DND-41 (cell line): ENCODE measurements around the gene CCDC69.

Source experiments
- ATAC-seq: fragments of 200-7000 bp; cut with Tn5 transposase; 3 replicates; pipeline ENCODE4 v1.9.1; 2021; ENCODE audit warnings: low read depth; ENCODE audit not compliant: insufficient read depth
- DNase-seq: peaks from one replicate; pipeline ENCODE4 v3.0.0-alpha.2; 2020
- H2AFZ ChIP-seq: 2 replicates; pipeline ENCODE4 v1.6.0; 2012; ENCODE audit warnings: low read depth, low read length
- H3K27ac ChIP-seq: 2 replicates; pipeline ENCODE4 v1.5.1; 2012; ENCODE audit warnings: low read length, inconsistent platforms
- H3K27me3 ChIP-seq: fragments of 200-600 bp; sonication (generic); 2 replicates; pipeline ENCODE4 v1.6.0; 2012; ENCODE audit warnings: low read length, mild to moderate bottlenecking, inconsistent platforms; ENCODE audit not compliant: insufficient read depth, poor library complexity
- H3K36me3 ChIP-seq: 2 replicates; pipeline ENCODE4 v1.5.1; 2012; ENCODE audit warnings: low read length, inconsistent platforms; ENCODE audit not compliant: insufficient read depth
- H3K4me1 ChIP-seq: 2 replicates; pipeline ENCODE4 v1.5.1; 2012; ENCODE audit warnings: mild to moderate bottlenecking, low read length; ENCODE audit not compliant: insufficient read depth
- H3K4me2 ChIP-seq: 2 replicates; pipeline ENCODE4 v1.6.0; 2012; ENCODE audit warnings: mild to moderate bottlenecking, moderate library complexity, low read length, inconsistent platforms; ENCODE audit not compliant: insufficient read depth
- H3K4me3 ChIP-seq, 2 experiments: fragments of 200-600 bp in 1 of 2; shearing (Covaris generic) in 1 of 2; 2 replicates each; pipeline ENCODE4 v1.5.1; 2012 to 2016; ENCODE audit warnings: inconsistent platforms in 2 of 2, low read length in 2 of 2, mild to moderate bottlenecking in 2 of 2, low read depth in 1 of 2, moderate library complexity in 1 of 2
- H3K79me2 ChIP-seq: 2 replicates; pipeline ENCODE4 v1.6.0; 2012; ENCODE audit warnings: low read length, inconsistent platforms; ENCODE audit not compliant: insufficient read depth
- H3K9ac ChIP-seq: 2 replicates; pipeline ENCODE4 v1.6.0; 2012; ENCODE audit warnings: low read depth, mild to moderate bottlenecking, inconsistent platforms, low read length, moderate library complexity
- H3K9me3 ChIP-seq: 2 replicates; pipeline ENCODE4 v1.5.1; 2012; ENCODE audit warnings: low read length, moderate library complexity, mild to moderate bottlenecking, inconsistent platforms; ENCODE audit not compliant: insufficient read depth, severe bottlenecking
- H4K20me1 ChIP-seq: 2 replicates; pipeline ENCODE4 v1.6.0; 2012; ENCODE audit warnings: low read length; ENCODE audit not compliant: insufficient read depth
- EZH2 ChIP-seq: IDR thresholded peaks from 3 replicates; pipeline ENCODE4 v1.6.1; 2012; ENCODE audit warnings: borderline replicate concordance, low read depth, mild to moderate bottlenecking, moderate library complexity, low read length, inconsistent platforms; ENCODE audit not compliant: severe bottlenecking
- TF ChIP-seq, protein P1 (sequence below): IDR thresholded peaks from 2 replicates; pipeline ENCODE4 v1.5.1; 2012; ENCODE audit warnings: borderline replicate concordance, low read length, moderate library complexity, mild to moderate bottlenecking; ENCODE audit not compliant: poor library complexity, severe bottlenecking; ENCODE audit errors: extremely low read depth

The CCDC69 gene

DNA sequence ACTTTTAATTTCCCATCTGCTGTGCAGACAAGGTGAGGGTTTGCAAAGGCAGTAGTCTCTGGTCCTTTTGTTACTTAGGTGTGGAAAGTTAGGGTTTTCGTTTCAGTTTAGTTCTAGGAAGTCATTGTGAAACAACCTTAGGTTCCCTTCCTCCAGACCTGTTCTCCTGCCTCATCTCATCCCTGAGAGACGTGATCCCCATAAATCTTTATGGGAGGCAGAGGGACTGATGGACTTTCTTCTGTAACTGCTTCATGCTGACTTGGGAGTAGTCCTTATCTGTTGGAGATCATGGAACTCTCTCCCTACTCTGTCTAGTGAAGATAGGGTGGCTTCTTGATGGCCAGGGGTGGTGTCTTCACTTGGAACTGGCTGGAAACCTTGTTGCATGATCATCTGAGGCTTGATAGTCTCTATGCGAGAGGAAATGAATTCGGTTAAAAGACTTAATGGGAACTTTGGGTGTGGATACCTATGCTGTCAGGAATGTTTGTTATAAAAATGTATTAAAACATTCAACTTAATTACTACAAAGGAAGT is 21.9 kb upstream of the CCDC69 start:
- Histone ChIP-seq H3K27me3 (no peaks in the 10 kb centered on the region), H3K4me2 (no peak overlapping the region; the same call in 1 of the 2 replicates), H3K27ac (0 out of 2 replicates have a peak overlapping the region, but pooled peaks have one; percentile 7), H3K36me3 (peaks cover 97% of the 10 kb centered on the region), H3K9me3 (no peaks in the 10 kb centered on the region), H3K79me2 (peaks cover 94% of the 10 kb centered on the region), H4K20me1 (peaks cover 67% of the 10 kb centered on the region), H3K9ac (no peak overlapping the region), H2AFZ (no peak overlapping the region), H3K4me3 (no peak overlapping the region), H3K4me1 (peaks cover 30% of the 10 kb centered on the region)
- TF ChIP-seq, protein P1, sequence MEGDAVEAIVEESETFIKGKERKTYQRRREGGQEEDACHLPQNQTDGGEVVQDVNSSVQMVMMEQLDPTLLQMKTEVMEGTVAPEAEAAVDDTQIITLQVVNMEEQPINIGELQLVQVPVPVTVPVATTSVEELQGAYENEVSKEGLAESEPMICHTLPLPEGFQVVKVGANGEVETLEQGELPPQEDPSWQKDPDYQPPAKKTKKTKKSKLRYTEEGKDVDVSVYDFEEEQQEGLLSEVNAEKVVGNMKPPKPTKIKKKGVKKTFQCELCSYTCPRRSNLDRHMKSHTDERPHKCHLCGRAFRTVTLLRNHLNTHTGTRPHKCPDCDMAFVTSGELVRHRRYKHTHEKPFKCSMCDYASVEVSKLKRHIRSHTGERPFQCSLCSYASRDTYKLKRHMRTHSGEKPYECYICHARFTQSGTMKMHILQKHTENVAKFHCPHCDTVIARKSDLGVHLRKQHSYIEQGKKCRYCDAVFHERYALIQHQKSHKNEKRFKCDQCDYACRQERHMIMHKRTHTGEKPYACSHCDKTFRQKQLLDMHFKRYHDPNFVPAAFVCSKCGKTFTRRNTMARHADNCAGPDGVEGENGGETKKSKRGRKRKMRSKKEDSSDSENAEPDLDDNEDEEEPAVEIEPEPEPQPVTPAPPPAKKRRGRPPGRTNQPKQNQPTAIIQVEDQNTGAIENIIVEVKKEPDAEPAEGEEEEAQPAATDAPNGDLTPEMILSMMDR = no peak
- no peak for TF ChIP-seq EZH2
- ATAC-seq (no peak), DNase-seq (no peak)

DNA sequence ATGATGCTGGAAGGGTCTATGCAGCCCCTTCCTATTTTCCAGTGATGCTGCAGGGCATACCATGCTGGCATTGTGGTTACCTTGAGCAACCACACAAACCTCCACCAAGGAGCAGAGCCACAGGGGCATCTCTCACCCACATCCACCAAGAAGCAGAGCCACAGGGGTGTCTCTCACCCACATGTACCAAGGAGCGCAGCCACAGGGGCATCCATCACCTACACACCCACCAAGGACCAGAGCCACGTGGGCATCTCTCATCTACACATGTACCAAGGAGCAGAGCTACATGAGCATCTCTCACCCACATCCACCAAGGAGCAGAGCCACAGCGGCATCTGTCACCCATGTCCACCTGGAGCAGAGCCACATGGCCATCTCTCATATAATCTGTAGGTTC is 20.3 kb upstream of the CCDC69 start:
- DNase-seq (no peak), ATAC-seq (peak; percentile 47; the same call in 2 of the 3 replicates)
- TF ChIP-seq, protein P1 = no peak
- Histone ChIP-seq H2AFZ (no peak overlapping the region), H3K79me2 (peaks cover 100% of the 10 kb centered on the region), H3K36me3 (peaks cover 98% of the 10 kb centered on the region), H3K27ac (no peak overlapping the region; the same call in 1 of the 2 replicates), H3K27me3 (no peaks in the 10 kb centered on the region), H3K4me1 (peaks cover 22% of the 10 kb centered on the region), H3K4me2 (no peak overlapping the region; the same call in 1 of the 2 replicates), H3K4me3 (no peak overlapping the region), H3K9me3 (no peaks in the 10 kb centered on the region), H3K9ac (no peak overlapping the region), H4K20me1 (peaks cover 78% of the 10 kb centered on the region)

DNA sequence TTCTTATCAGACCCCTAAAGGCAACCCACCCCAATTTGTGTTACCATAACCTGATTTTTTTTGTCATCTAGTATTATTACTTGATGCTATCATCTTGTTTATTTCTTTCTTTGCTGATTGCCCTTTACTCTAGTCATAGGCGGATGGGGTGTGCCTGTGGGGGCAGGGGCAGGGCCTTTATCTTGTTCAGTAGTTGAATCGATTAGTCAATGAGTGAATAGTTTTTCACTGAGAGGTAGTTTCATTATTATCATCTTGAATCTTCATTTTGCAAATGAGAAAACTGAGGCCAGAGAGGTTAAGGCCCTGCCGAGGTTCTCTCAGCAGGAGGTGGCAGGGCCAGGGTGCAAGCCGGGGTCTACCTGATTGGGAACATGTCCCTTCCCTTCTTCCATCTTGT is 19.7 kb upstream of the CCDC69 start:
- peaks cover 18% of the 10 kb centered on the region for H3K4me1 ChIP-seq
- no peak for TF ChIP-seq EZH2
- TF ChIP-seq, protein P1 = no peak
- no peak overlapping the region for H2AFZ ChIP-seq
- H4K20me1 ChIP-seq = peaks cover 81% of the 10 kb centered on the region
- peaks cover 100% of the 10 kb centered on the region for H3K79me2 ChIP-seq
- no peak for DNase-seq
- H3K36me3 ChIP-seq = peaks cover 98% of the 10 kb centered on the region
- H3K4me3 ChIP-seq = no peak overlapping the region
- H3K27me3 ChIP-seq = no peaks in the 10 kb centered on the region
- no peak overlapping the region for H3K4me2 ChIP-seq
- H3K9ac ChIP-seq = no peak overlapping the region
- no peak overlapping the region for H3K27ac ChIP-seq
- H3K9me3 ChIP-seq = no peaks in the 10 kb centered on the region
- ATAC-seq = no peak
